ENCODE data around the gene GLT1D1.
A peak's percentile ranks its signal among the peaks of the same experiment; 100 is the strongest.

Gene GLT1D1

DNA sequence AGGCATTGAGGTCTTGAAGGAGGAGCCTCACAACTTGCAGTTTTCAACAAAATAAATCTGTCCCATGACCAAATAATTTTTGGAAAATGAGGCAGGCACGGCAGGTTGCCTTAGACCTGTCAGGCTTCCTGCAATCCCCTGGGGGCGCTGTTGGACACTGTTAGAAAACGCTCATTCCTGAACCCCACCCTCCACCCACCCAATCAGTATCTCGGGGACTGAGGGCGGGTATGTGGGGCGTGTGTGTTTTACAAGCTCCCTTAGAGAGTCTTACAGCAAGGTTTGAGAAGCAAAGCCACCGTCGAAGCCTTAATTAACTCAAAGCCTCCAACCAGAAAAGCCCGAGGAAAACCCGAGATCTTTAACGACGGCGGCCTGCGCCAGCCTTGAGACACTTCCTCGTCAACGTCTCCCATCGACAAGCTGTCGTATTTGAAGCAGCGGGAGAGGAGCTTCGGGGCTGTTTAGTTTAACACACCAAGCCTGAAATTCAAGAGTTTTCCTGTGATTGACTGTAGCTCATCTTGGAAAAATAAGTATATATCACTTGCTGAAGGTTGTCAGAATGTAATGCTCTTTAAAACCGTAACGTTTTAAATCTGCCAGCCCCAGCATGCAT lies 123.0 kb downstream of the GLT1D1 start:
- no peak overlapping the region for H2BK12ac ChIP-seq (ENCODE audit: low read length)
- H3K9ac ChIP-seq (ENCODE audit: low read length), result no peak overlapping the region
- H4K12ac ChIP-seq (ENCODE audit: low read depth, low read length), result no peak overlapping the region
- no peak overlapping the region for H4K8ac ChIP-seq (ENCODE audit: low read depth, low read length)
- H3K79me1 ChIP-seq (ENCODE audit: low read length), result no peaks in the 10 kb centered on the region
- no peak overlapping the region for H3K23ac ChIP-seq (ENCODE audit: low read length)
- H3K36me3 ChIP-seq (ENCODE audit: control insufficient read depth in 1 of 2, insufficient read depth in 2 of 2, low read length in 2 of 2), result no peaks in the 10 kb centered on the region
- no peaks in the 10 kb centered on the region for H3K9me3 ChIP-seq (ENCODE audit: insufficient read depth, low read depth, low read length)
- no peaks in the 10 kb centered on the region for H3K4me1 ChIP-seq (ENCODE audit: control insufficient read depth in 1 of 2, insufficient read depth in 2 of 2, low read length in 2 of 2)
- H4K91ac ChIP-seq (ENCODE audit: low read depth, low read length), result no peak overlapping the region
- H2BK120ac ChIP-seq (ENCODE audit: insufficient read depth, low read length, poor library complexity), result no peak overlapping the region
- no peak for DNase-seq
- no peak overlapping the region for H3K4me3 ChIP-seq (ENCODE audit: low read depth, low read length)
- H3K79me2 ChIP-seq (ENCODE audit: control insufficient read depth, insufficient read depth, low read length, poor library complexity), result no peaks in the 10 kb centered on the region
- H3K4ac ChIP-seq (ENCODE audit: low read depth, low read length), result no peak overlapping the region
- H2BK5ac ChIP-seq (ENCODE audit: low read depth, low read length, poor library complexity), result no peak overlapping the region
- H3K27ac ChIP-seq (ENCODE audit: low read depth, low read length), result no peak overlapping the region
- H3K4me2 ChIP-seq (ENCODE audit: low read length), result peak overlapping the region; percentile 61
- WGBS (ENCODE audit: extremely low coverage, insufficient coverage, insufficient read length), result no CpG with 5 or more reads among the region's 22 CpGs
- H2AK5ac ChIP-seq (ENCODE audit: low read length), result no peak overlapping the region
- no peaks in the 10 kb centered on the region for H3K27me3 ChIP-seq (ENCODE audit: insufficient read depth, low read length)
- no peak overlapping the region for H3K14ac ChIP-seq (ENCODE audit: low read length)
- H2AFZ ChIP-seq (ENCODE audit: insufficient read depth, low read length, poor library complexity), result no peak overlapping the region
- no peak overlapping the region for H3K18ac ChIP-seq (ENCODE audit: low read length)

- Histone ChIP-seq H3K18ac (ENCODE audit: low read length) (no peak overlapping the region), H4K91ac (ENCODE audit: low read depth, low read length) (no peak overlapping the region), H3K23ac (ENCODE audit: low read length) (no peak overlapping the region), H3K4ac (ENCODE audit: low read depth, low read length) (no peak overlapping the region), H3K4me2 (ENCODE audit: low read length) (no peak overlapping the region), H3K27ac (ENCODE audit: low read depth, low read length) (no peak overlapping the region), H3K79me1 (ENCODE audit: low read length) (no peaks in the 10 kb centered on the region), H3K14ac (ENCODE audit: low read length) (no peak overlapping the region), H4K8ac (ENCODE audit: low read depth, low read length) (no peak overlapping the region), H3K4me3 (ENCODE audit: low read depth, low read length) (no peak overlapping the region), H3K36me3 (ENCODE audit: control insufficient read depth in 1 of 2, insufficient read depth in 2 of 2, low read length in 2 of 2) (no peaks in the 10 kb centered on the region), H2BK5ac (ENCODE audit: low read depth, low read length, poor library complexity) (no peak overlapping the region), H2AK5ac (ENCODE audit: low read length) (no peak overlapping the region), H3K9ac (ENCODE audit: low read length) (no peak overlapping the region), H3K79me2 (ENCODE audit: control insufficient read depth, insufficient read depth, low read length, poor library complexity) (no peaks in the 10 kb centered on the region), H3K27me3 (ENCODE audit: insufficient read depth, low read length) (no peaks in the 10 kb centered on the region), H4K12ac (ENCODE audit: low read depth, low read length) (no peak overlapping the region), H2BK12ac (ENCODE audit: low read length) (no peak overlapping the region), H2BK120ac (ENCODE audit: insufficient read depth, low read length, poor library complexity) (no peak overlapping the region), H2AFZ (ENCODE audit: insufficient read depth, low read length, poor library complexity) (no peak overlapping the region), H3K9me3 (ENCODE audit: insufficient read depth, low read depth, low read length) (no peaks in the 10 kb centered on the region), H3K4me1 (ENCODE audit: control insufficient read depth in 1 of 2, insufficient read depth in 2 of 2, low read length in 2 of 2) (no peaks in the 10 kb centered on the region)
- WGBS (ENCODE audit: extremely low coverage, insufficient coverage, insufficient read length), result no CpG with 5 or more reads among the region's 6 CpGs
- DNase-seq, result no peak
Measured at GRCh38 chr12:128977441-128977840, 124.2 kb downstream of the GLT1D1 start.

GRCh38 chr12:128978067-128978466 lies 124.8 kb downstream of the GLT1D1 start:
- Histone ChIP-seq H4K91ac (ENCODE audit: low read depth, low read length) (no peak overlapping the region), H3K18ac (ENCODE audit: low read length) (no peak overlapping the region), H3K4me1 (ENCODE audit: control insufficient read depth in 1 of 2, insufficient read depth in 2 of 2, low read length in 2 of 2) (no peaks in the 10 kb centered on the region), H3K79me2 (ENCODE audit: control insufficient read depth, insufficient read depth, low read length, poor library complexity) (no peaks in the 10 kb centered on the region), H3K4ac (ENCODE audit: low read depth, low read length) (no peak overlapping the region), H2AFZ (ENCODE audit: insufficient read depth, low read length, poor library complexity) (no peak overlapping the region), H3K4me2 (ENCODE audit: low read length) (no peak overlapping the region), H3K9ac (ENCODE audit: low read length) (no peak overlapping the region), H3K27ac (ENCODE audit: low read depth, low read length) (no peak overlapping the region), H3K23ac (ENCODE audit: low read length) (no peak overlapping the region), H3K9me3 (ENCODE audit: insufficient read depth, low read depth, low read length) (peaks cover under 1% of the 10 kb centered on the region), H3K14ac (ENCODE audit: low read length) (no peak overlapping the region), H3K4me3 (ENCODE audit: low read depth, low read length) (no peak overlapping the region), H2BK5ac (ENCODE audit: low read depth, low read length, poor library complexity) (no peak overlapping the region), H4K8ac (ENCODE audit: low read depth, low read length) (no peak overlapping the region), H2BK12ac (ENCODE audit: low read length) (no peak overlapping the region), H4K12ac (ENCODE audit: low read depth, low read length) (no peak overlapping the region), H3K36me3 (ENCODE audit: control insufficient read depth in 1 of 2, insufficient read depth in 2 of 2, low read length in 2 of 2) (no peaks in the 10 kb centered on the region), H3K27me3 (ENCODE audit: insufficient read depth, low read length) (no peaks in the 10 kb centered on the region), H2BK120ac (ENCODE audit: insufficient read depth, low read length, poor library complexity) (no peak overlapping the region), H3K79me1 (ENCODE audit: low read length) (no peaks in the 10 kb centered on the region), H2AK5ac (ENCODE audit: low read length) (no peak overlapping the region)
- no CpG with 5 or more reads among the region's 14 CpGs for WGBS (ENCODE audit: extremely low coverage, insufficient coverage, insufficient read length)
- DNase-seq, result no peak

- Histone ChIP-seq H3K4me3 (ENCODE audit: low read depth, low read length) (no peak overlapping the region), H3K27ac (ENCODE audit: low read depth, low read length) (no peak overlapping the region), H3K79me1 (ENCODE audit: low read length) (no peaks in the 10 kb centered on the region), H4K12ac (ENCODE audit: low read depth, low read length) (no peak overlapping the region), H3K4me1 (ENCODE audit: control insufficient read depth in 1 of 2, insufficient read depth in 2 of 2, low read length in 2 of 2) (no peaks in the 10 kb centered on the region), H3K23ac (ENCODE audit: low read length) (no peak overlapping the region), H4K91ac (ENCODE audit: low read depth, low read length) (no peak overlapping the region), H2AFZ (ENCODE audit: insufficient read depth, low read length, poor library complexity) (no peak overlapping the region), H3K4me2 (ENCODE audit: low read length) (no peak overlapping the region), H3K36me3 (ENCODE audit: control insufficient read depth in 1 of 2, insufficient read depth in 2 of 2, low read length in 2 of 2) (no peaks in the 10 kb centered on the region), H3K9me3 (ENCODE audit: insufficient read depth, low read depth, low read length) (peaks cover 2% of the 10 kb centered on the region), H2AK5ac (ENCODE audit: low read length) (no peak overlapping the region), H2BK120ac (ENCODE audit: insufficient read depth, low read length, poor library complexity) (no peak overlapping the region), H2BK12ac (ENCODE audit: low read length) (no peak overlapping the region), H3K9ac (ENCODE audit: low read length) (no peak overlapping the region), H3K18ac (ENCODE audit: low read length) (no peak overlapping the region), H3K27me3 (ENCODE audit: insufficient read depth, low read length) (no peaks in the 10 kb centered on the region), H4K8ac (ENCODE audit: low read depth, low read length) (no peak overlapping the region), H3K4ac (ENCODE audit: low read depth, low read length) (no peak overlapping the region), H2BK5ac (ENCODE audit: low read depth, low read length, poor library complexity) (no peak overlapping the region), H3K79me2 (ENCODE audit: control insufficient read depth, insufficient read depth, low read length, poor library complexity) (no peaks in the 10 kb centered on the region), H3K14ac (ENCODE audit: low read length) (no peak overlapping the region)
- no peak for DNase-seq
- WGBS (ENCODE audit: extremely low coverage, insufficient coverage, insufficient read length), result no CpG with 5 or more reads among the region's 15 CpGs
Measured at GRCh38 chr12:128980623-128981022, 127.3 kb downstream of the GLT1D1 start.

Data from trophoblast cell (in vitro differentiated cells and primary cell).